LNCAP (cell line): Measurements from ENCODE around the gene PLOD1.

Experiments used
- TF ChIP-seq, protein P1 (sequence below): fragments of 450-650 bp; IDR thresholded peaks from 2 replicates; pipeline ENCODE4 v1.5.1; 2017; ENCODE audit warnings: mild to moderate bottlenecking

PLOD1 gene

DNA sequence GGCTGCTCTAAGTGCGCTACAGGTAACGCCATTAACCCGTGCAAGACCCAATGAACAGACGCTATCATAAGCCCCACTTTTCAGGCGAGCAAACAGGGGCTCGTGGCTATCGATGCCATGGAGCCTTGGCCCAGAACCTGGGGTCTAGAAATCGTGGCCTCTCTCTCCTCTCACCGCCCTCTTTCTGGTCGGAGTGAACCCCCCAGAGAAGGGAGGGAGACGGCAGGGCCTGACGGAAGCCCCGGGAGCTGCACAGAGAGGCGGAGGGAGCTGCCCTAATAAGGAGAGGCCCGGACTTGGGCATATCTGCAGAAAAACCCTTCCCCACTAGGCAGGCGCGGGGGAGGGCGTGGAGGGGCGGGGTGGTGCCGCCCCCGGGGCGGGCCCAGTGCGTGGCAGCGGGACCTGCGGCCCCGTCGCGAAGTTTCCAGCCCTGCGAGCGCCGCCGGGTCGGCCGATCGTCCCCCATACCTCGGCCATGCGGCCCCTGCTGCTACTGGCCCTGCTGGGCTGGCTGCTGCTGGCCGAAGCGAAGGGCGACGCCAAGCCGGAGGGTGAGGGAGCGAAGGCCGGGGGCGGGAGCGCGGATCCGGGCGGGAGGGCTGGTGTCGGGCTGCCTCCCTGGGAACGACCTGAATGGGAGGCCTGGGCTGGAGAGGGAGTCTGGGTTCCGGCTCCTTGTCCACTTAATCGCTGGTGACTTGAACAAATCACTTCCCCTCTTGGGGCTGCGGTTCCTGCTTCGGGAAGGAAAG is at the start of gene PLOD1:
PLOD1 (plus strand) TSS at position 416 of the 755 bp plus-strand sequence; CDS start at position 479, 63 bp downstream.
- TF ChIP-seq, protein P1, sequence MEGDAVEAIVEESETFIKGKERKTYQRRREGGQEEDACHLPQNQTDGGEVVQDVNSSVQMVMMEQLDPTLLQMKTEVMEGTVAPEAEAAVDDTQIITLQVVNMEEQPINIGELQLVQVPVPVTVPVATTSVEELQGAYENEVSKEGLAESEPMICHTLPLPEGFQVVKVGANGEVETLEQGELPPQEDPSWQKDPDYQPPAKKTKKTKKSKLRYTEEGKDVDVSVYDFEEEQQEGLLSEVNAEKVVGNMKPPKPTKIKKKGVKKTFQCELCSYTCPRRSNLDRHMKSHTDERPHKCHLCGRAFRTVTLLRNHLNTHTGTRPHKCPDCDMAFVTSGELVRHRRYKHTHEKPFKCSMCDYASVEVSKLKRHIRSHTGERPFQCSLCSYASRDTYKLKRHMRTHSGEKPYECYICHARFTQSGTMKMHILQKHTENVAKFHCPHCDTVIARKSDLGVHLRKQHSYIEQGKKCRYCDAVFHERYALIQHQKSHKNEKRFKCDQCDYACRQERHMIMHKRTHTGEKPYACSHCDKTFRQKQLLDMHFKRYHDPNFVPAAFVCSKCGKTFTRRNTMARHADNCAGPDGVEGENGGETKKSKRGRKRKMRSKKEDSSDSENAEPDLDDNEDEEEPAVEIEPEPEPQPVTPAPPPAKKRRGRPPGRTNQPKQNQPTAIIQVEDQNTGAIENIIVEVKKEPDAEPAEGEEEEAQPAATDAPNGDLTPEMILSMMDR, result no peak

DNA sequence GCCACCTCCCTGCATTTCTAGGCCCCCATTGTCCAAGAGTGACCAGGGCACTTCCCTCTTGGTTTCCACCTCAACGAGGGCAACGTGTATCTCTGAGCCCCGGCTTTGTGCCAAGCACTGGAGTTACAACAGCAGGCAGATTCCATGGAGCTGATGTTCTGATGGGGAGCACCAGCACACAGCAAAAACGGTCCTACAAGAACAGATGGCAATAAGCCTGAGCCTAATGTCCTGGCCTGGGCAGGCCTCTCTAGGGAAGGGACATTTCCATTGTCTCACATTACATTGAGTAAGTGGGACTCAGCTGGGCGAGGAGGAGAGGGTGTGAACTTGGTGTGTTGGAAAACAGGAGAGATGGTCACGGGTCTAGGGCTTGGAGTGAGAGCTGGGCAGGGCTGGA is 48.6 kb upstream of the PLOD1 start:
- TF ChIP-seq, protein P1, result no peak

DNA sequence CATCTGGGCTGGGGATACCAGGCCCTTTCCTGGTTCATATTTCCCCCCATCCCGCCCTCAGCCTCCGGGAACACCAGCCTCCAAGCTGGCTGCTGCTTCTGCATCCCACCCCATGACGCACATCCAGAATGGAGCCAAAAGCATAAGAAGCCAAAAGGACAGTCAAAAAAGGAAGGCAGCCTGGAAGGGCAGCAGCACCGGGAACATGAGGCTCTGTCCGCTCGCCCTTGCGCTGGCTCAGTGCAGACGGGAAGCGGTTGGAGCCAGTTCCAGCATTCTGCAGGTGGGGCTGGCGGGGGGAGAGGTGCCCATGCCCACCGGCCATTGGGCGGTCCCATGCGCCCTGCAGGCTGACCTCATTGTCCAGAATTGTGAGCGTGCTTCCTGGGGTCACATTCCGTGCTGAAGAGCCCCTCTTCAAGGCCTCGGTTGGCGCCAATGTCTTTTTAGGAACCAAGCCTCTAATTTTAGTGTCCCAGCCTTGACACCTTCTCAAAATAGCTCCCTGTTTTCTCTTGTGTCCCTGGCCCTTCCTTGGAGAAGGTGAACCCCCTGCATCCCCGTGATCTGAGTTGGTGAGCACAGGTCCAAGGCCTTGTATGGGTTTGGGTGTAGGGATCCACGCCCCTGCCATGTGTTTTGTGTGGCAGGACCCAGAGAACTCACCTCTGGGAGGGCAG is 47.4 kb upstream of the PLOD1 start:
- TF ChIP-seq, protein P1, result no peak

DNA sequence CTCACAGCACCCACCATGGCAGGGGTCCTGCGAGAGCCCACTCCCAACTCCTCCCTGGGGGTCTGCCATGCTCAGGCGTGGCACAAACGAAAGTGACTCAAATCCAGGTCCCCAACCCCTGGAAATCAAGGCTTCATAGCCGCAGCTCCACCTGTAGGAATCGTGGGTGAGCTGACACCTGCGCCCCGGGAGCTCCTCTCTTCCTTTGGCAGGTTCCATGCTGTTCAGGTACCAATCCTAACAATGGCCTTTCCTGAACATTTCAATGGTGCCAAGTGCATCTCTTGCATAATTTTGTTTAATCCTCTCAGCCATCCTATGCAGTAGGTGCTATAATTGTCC is 46.9 kb upstream of the PLOD1 start:
- TF ChIP-seq, protein P1, result no peak

DNA sequence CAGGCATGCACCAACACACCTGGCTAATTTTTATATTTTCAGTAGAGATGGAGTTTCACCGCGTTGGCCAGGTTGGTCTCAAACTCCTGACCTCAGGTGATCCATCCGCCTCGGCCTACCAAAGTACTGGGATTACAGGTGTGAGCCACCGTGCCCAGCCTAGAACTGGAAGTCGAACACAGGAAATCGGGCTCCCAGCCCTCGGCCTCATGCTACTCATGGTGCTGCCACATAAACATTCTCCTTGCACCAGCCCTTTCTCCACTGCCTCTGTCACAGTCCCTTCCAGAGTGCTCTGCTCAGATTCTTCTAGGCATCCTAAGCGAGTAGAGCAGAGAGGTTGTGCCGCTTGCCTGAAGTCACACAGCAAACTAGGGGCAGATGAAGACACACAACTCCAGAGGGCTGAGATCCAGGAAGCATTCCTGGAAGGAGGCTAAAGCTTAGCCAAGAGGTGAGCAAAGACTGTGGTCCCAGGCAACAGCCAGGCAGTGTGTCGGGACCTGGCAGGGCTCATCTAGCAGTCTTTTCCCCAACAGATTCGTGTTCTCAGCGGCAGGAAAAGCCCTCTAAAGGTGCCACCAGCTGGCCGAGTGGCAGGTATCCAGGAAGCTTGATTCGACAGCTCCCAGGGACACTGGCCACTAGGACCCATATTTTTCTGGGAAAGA is 46.2 kb upstream of the PLOD1 start:
- TF ChIP-seq, protein P1, result no peak

DNA sequence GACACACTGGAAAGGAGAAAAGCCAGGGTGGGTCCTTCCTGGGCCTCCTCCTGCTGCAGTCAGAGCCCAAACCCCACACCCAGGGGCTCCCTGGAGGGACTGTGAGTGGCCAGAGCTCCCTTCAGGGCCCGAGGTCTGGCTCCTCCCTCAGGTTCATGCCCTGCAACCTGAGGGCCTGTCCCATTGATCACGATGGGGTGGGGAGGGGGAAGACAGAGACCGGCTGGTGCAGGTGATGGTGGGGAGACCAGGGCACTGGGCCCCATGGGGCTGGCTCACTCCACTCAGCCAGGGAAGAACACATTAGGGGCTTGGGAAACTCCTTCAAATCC is 45.7 kb upstream of the PLOD1 start:
- TF ChIP-seq, protein P1, result no peak

DNA sequence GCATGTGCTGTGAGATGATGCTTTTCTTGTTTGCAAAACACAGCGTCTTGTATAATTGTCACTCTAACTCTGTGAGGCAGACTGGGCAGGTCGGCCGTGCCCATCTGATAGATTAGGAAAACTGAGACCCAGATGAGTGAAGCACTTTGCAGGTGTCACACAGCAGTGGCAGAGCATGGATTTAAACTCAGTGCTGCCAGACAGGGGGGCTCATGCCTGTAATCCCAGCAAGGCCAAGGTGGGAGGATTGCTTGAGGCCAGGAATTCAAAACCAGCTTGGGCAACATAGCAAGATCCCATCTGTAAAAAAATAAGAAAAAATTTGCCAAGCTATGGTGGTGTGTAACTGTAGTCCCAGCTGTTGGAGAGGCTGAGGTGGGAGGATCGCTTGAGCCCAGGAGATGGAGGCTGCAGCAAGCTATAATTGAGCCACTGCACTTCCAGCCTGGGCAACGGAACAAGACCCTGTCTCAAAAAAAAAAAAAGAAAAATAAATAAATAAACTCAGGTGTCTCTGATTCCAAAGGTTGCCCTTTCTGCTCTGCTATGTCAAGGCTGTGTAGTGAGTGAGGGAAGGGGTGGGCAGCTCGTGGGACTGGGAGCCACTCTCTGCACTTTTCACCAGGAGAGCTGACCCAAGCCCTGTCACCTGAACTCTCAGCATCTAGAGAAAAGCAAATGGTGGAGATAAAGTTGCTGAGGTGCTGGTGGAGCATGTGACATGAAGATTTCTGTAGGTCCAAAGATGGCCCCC is 42.9 kb upstream of the PLOD1 start:
- TF ChIP-seq, protein P1, result no peak
